ENCODE measurements around the gene ABCC3.
A peak's percentile ranks its signal among the peaks of the same experiment; 100 is the strongest.

The ABCC3 gene

DNA sequence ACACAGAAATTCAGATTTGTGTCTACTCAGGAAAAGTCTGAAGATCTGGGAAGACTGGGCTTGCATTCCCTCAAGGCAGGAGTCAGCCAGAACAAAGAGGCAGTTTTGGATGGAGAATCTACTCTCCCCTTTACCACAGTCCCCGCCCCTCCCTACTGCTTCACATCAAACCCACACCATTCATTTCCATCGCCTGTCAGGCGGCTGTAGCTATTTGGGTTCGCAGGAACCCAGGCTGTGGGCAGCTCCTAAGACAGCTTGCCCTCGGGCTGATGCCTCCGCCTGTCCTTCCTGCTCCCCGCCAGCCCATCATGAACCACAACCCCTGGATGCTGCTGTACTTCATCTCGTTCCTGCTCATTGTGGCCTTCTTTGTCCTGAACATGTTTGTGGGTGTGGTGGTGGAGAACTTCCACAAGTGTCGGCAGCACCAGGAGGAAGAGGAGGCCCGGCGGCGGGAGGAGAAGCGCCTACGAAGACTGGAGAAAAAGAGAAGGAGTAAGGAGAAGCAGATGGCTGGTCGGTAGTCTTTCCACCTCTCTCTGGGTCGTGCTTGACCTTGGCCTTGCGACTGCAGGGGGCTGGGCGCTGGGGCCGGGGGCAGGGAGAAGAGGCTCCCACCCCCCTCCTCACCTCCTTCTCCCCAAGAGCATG lies 27.0 kb upstream of the ABCC3 start:
- DNase-seq (ENCODE audit: low read depth), result no peak

DNA sequence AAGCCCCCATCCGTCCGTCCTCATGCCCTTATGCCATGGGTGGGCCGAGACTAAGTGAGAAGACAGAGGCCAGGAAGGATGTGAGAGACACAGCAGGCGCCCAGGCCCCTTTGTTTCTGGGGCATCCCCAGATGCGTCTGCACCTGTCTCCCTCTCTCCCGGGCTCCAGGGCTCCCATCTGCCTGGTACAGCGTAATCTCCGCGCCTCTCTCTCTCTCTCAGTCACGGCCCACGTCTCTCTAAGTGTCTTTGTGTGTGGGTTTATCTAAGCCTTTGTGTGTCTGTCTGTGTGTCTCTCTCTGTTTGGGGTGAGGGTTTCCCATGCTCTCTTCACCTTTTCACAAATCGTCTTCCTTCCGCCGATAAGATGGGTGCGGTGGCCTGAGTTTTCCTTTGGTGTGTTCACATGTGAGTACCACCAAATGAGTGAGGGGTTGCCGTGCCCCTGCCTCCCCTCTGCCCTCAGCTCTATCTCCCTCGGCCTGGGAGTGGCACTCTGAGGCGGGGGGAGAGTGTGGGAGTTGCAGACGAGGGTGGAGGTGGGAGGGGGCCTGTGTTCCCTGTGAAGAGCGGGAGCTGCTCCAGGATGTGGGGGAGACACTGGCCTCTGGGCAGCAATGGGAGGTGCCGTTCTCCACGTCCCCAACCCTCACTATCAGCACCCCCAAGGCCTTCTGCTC lies 25.8 kb upstream of the ABCC3 start:
- no peak for DNase-seq (ENCODE audit: low read depth)

DNA sequence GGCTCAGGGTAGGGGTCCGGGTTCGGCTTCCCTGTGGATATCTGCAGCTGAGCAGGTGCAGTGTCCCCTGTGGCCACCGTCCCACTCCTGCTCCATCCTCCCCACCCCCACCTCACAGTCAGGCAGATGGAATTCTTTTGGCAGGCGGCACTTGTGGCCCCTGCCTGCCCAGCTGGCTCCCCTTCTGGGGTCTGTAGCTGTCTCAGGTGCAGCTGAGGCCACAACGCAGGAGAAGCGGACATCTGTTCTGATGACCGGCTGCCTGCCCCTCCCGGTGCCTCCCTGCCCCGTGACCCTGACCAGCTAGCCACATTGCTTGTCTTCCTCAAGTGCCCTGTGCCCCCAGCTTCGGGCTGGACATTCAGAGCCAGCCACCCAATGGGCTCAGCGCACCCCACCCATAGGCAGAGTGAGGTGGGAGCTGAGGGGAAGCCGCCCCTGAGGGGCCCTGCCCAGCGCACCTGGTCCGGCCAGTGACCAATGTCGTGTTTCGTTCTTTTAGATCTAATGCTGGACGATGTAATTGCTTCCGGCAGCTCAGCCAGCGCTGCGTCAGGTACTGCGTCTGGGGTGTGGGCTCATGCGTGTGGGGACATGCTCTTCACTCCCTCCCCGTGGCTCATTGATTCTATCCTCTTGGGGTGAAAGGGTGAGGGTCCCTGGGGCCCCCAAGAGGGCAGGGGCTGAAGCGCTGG lies 25.2 kb upstream of the ABCC3 start:
- no peak for DNase-seq (ENCODE audit: low read depth)

DNA sequence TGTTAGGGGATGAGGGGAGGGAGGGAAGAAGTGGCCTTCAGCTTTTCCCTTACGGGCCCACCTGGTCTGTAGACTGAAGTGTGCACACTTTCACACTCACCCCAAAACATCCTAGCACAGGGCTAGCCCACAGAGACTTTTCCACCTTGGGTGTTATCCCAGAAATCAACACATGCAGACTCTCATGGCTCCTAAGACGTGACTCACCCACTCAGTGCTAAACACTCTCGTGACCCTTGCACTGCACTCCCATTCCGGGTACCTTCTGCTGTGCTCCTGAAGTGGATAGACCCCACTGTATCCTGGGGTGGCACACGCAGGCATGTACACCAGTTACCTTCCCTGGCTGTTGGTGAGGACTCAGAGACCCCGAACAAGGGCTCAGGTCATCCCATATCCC lies 23.0 kb upstream of the ABCC3 start:
- DNase-seq (ENCODE audit: low read depth), result no peak

DNA sequence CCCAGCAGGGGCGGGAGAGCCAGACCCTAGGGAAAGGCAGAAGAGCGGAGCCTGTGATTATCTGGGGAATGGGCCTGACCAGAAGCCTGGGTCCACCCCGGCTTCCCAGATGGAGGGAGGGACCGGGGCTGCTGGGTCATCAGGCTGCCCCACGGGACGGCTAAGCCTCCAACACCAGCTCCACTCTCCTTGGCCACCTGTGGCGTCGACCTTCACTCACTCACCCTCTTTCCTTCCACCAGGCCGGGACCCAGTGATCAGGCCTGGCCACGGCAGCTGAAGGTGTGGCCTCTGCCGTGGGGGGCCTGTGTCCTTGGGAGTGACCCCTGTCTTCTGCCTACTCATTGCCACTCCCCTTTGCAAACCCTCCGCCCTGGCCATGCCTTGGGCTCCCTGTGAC lies 22.4 kb upstream of the ABCC3 start:
- DNase-seq (ENCODE audit: low read depth), result no peak

DNA sequence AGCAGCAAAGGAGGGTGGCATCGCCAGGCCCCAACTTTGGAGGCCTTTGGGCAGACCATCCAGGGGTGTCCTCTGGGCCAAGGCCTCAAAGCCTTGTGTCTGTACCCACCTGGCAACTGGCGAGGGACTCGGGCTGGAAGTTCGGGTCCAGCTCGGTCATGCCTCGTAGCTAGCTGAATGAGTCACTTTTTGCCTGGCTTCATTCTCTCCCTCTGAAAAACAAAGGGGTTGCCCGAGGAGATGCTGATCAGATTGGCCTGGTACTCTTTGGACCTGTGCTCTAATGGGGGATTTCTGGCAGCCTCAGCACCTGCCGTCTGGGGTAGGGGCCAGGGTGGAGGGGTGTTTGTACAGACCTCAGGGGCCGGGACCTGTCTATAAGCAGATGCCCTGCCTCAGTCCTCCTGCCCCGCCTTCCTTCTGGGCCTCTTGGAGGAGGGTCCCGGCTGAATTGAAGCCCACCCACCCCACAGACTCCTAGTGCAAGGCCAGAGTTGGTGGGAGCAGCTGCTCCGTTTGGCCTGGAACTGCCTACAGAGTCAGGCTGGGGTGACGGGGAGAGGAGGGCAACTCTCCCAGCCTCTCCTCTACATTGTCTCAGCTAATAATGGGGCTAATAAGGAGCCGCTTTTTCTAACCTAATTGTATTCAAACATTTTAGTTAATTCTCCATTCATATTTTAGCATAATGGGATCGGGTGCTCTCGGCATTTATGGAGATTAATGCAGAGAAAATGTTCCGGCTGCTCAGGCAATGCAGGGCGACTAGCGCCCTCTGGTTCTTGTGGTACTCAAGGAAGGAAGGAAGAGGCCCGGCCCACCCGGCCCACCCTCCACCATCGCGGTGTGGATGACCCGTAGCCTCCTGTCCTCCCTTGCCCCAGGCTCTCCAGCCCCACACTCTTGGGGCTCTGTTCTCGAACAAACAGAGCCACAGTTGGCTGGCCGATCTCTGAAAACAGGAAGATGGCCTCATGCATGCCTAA lies 21.4 kb upstream of the ABCC3 start:
- DNase-seq (ENCODE audit: low read depth), result no peak

DNA sequence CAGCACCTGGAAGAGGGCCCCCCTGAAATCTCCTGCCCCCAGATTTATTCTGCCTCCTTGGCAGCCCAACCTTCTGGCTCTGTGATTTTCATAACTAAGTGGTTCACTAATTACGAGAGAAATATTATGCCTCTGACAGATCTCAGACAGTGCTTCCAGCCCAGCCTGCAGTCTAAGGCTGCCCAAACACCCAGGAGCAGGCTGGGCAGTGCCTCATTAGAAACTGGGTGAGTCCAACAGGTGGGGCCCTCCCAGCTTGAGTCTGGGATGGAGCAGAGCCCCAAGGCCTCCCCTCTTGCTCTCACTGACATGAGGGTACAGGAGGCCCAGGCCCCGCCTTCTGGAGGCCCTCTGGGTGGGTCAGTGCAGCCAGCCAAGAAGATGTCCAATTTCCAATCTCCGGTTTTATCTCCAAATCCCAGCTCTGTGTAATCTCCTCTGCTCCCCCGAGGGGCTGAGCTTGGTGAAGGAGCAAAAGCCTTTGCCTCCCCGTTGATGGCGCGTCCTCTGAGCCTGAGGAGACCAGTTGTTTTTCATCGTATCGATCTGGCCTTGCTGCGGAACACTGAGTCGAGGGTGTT lies 20.1 kb upstream of the ABCC3 start:
- no peak for DNase-seq (ENCODE audit: low read depth)

DNA sequence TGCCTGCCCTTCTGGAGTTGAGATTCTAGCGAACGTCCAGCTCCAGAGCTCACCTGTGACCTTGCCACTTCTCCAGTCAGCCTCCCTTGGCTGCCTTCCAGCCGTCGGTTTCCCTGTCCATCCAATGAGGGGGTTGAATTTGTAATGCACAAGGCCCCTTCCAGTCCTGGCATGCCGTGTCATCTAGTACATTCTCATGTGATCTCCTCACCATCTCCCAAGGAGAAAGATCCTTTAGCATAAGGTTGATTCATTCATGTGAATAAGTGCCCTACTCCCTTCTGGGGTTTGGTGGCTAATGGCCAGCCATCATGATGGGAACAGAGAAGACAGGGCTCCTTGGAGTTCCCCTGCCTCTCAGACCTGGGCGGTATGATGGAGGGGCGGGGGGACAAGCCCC lies 18.9 kb upstream of the ABCC3 start:
- DNase-seq (ENCODE audit: low read depth), result no peak

DNA sequence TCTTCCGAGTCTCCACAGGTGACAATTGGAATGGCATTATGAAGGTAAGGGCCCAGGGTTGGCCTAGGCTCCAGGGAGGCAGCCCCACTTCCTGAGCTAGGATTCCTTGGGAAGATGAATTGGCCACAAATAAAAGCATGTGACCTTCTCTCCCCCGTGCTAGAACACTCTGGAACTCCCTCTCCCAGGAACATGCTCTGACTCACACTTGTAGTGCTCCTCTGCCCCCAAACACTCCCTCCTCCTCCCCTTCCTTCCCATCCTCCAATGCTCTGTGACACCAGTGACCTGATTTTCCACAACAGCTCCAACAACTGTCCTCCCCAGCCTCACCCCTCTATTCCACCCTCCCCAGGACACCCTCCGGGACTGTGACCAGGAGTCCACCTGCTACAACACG lies 16.4 kb upstream of the ABCC3 start:
- DNase-seq (ENCODE audit: low read depth), result no peak

DNA sequence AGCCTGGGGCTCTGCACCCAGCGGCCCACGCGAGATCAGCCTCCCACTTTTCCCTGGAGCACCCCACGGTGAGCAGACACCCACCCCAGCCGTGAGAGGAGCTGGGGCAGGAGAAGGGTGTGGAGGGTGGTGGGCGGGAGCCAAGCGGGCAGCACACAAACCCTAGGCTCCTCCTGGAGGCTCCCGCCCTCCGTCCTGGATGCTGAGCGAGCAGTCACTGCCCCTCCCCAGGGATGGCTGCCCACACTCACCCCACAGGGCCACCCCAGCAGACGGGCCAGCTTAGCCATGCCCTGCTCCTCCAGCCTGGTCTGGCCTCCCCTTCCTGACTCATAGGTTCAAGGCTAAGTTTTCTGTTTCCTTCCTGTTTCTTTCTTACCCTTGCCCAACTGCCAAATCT lies 15.7 kb upstream of the ABCC3 start:
- DNase-seq (ENCODE audit: low read depth), result no peak

DNA sequence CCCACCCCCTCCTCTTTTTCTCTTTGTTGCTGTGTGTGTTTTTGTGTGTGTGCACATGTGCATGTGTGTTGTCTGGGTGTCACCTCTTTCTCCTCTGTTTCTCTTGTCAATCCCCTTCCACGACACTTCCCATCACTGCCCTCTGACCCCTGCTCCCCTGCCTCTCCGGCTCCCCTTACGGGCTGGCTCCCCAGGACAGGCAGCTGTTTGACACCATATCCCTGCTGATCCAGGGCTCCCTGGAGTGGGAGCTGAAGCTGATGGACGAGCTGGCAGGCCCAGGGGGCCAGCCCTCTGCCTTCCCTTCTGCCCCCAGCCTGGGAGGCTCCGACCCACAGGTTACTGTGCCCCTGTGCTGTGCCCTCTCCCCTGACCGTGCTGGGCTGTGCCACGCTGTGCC lies 15.2 kb upstream of the ABCC3 start:
- no peak for DNase-seq (ENCODE audit: low read depth)

DNA sequence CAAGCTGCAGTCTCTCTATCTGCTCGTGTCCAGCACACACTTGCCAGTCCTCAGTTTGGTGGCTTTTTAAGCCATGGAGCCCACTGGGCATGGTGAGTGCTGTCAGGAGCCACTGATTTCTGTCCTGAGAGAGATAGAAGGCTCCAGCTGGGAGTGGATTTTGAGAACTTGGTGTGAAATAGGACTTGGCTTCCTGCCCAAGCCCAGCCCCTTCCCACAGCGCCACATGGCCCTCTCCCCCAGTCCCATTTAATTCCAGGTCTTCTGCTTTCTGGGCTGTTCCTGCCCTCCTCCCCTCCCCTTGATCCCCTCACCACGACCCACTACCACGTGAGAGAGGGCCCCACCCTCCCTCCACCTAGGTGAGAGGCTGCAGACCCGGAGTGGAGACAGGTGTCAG lies 14.4 kb upstream of the ABCC3 start:
- no peak for DNase-seq (ENCODE audit: low read depth)

DNA sequence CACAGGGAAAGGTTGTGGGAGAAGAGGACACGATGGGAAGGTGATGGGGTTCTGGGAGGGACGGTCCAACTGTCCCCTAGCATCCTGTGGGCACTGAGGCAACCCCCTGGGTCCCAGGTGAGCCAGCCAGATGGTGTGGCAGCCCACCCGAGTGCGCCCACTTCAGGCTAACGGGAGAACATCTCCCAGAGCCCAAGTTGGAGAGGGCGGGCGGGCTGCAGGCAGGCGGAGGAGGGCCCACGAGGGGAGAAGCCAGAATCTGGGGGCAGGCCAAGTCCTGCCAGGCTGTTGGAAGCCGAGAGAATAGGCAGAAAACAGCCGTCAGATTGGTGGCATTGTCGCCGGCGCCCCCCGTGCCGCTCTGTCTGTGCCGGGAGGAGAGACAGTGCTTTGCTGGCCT lies 13.8 kb upstream of the ABCC3 start:
- DNase-seq (ENCODE audit: low read depth), result no peak

DNA sequence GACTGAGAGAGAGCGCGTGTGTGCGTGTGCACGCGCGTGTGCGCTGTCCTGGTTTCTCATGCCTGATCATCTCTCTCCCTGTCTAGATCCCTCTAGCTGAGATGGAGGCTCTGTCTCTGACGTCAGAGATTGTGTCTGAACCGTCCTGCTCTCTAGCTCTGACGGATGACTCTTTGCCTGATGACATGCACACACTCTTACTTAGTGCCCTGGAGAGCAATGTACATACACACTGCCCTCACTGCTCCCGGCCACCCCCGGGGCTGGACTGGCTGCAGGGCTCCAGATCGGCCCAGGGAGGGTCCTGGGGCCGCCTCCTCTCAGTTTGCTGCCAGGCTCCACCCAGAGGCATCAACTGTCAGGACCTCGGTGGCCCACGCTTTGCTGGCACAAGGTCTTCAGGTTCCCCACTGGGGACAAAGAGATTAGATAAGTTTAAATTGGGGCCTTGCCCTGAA lies 13.1 kb upstream of the ABCC3 start:
- no peak for DNase-seq (ENCODE audit: low read depth)

DNA sequence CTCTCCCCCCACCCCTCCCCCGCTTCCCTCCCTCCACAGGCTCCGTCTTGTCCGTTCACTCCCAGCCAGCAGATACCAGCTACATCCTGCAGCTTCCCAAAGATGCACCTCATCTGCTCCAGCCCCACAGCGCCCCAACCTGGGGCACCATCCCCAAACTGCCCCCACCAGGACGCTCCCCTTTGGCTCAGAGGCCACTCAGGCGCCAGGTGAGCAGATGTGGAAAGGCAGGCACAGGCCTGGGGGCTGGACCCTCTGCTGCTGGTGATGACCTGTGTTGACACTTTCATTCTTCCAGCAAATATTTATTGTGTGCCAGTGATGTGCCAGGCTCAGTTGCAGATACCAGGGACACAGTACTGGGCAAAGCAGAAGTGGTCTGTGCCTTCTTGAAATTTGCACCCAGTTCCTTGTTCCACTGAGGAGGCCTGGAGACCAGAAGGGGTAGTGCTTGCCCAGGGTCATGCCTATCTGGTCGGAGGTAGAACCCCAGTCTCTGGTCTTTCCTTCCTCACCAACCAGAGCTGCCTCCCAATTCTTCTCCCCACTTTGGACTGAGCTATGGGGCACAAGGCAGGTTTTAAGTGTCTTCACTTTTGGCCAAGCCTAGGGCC lies 10.3 kb upstream of the ABCC3 start:
- no peak for DNase-seq (ENCODE audit: low read depth)

DNA sequence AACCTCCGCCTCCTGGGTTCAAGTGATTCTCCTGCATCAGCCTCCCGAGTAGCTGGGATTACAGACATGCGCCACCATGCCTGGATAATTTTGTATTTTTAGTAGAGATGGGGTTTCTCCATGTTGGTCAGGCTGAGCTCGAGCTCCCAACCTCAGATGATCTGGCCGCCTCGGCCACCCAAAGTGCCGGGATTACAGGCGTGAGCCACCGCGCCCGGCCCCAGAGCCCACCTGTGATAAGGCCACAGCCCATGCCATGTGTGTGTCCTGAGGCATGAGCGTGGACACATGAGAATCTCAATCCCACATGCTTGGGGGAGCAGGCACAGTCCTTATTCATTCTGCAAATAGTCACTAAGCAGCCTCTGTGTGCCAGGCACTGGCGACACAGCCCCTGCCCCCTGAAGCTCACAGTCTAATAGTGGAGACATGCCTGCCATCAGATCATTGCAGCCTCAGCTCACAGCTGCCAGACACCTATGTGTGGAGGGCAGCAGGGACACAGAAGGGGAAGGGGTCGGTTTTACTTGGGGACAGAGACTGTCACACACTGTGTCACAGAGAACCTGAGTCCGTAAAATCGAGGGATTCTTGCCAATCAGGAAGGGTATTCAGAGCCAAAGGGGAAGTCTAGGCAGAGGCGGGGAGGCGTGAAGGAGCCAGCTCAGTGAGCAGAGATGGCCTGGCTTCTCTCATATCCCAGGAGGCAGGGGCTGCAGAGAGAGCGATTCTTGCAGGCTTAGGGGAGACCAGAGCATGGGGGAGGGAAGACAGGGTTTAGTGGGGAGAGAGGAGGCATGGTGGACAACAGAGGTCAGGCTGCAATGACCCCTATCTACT lies 9.4 kb upstream of the ABCC3 start:
- no peak for DNase-seq (ENCODE audit: low read depth)

DNA sequence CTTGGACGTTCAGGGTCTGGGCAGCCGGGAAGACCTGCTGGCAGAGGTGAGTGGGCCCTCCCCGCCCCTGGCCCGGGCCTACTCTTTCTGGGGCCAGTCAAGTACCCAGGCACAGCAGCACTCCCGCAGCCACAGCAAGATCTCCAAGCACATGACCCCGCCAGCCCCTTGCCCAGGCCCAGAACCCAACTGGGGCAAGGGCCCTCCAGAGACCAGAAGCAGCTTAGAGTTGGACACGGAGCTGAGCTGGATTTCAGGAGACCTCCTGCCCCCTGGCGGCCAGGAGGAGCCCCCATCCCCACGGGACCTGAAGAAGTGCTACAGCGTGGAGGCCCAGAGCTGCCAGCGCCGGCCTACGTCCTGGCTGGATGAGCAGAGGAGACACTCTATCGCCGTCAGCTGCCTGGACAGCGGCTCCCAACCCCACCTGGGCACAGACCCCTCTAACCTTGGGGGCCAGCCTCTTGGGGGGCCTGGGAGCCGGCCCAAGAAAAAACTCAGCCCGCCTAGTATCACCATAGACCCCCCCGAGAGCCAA lies 8.6 kb upstream of the ABCC3 start:
- peak; percentile 46 for DNase-seq (ENCODE audit: low read depth)

DNA sequence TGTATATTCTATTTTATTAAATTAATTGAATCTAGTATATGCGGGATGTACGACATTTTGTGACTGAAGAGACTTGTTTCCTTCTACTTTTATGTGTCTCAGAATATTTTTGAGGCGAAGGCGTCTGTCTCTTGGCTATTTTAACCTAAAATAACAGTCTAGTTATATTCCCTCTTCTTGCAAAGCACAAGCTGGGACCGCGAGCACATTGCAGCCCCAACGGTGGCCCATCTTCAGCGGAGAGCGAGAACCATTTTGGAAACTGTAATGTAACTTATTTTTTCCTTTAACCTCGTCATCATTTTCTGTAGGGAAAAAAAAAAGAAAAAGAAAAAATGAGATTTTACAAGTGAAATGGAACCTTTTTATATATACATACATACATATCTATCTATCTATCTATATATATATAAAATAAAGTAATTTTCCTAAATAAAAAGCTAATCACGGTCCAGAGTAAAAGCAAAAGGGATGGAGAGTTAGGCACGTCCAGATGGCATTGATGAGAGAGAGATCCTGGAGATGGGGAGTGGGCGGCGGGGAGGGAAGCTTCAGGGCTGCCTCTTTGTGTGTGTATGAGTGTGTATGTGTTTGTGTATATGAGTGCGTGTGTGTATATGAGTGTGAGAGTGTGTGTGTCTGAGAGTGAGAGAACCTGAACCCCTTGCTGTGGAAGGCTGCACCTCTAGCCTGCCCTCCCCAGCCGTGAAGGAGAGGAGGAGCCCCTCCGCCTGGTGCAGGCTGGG lies 7.5 kb upstream of the ABCC3 start:
- DNase-seq (ENCODE audit: low read depth), result no peak

Data from T follicular helper cell (primary cell).